ENCODE measurements around the gene TF.

The TF gene

DNA sequence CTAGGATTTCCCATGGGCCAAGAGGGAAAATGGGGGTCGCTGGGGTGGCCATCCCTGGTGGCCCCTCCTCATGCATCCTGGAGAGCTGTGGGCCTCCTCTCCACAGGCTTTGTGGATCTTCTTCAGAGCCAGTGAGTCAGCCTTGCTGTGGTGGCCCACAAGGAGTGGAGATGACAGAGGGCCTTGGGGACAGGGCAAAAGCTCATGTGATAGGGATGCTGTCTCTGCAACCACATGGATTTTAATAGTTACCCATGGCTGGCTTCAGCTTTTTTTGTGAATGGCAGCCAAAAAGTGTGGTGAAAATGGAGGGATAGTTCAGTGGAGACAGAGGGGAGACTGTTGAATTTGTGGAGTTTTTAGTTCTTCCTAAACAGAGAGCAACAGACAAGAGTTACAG lies 1.2 kb downstream of the TF start:
- no peak for DNase-seq (ENCODE audit: low read depth, low spot score)

DNA sequence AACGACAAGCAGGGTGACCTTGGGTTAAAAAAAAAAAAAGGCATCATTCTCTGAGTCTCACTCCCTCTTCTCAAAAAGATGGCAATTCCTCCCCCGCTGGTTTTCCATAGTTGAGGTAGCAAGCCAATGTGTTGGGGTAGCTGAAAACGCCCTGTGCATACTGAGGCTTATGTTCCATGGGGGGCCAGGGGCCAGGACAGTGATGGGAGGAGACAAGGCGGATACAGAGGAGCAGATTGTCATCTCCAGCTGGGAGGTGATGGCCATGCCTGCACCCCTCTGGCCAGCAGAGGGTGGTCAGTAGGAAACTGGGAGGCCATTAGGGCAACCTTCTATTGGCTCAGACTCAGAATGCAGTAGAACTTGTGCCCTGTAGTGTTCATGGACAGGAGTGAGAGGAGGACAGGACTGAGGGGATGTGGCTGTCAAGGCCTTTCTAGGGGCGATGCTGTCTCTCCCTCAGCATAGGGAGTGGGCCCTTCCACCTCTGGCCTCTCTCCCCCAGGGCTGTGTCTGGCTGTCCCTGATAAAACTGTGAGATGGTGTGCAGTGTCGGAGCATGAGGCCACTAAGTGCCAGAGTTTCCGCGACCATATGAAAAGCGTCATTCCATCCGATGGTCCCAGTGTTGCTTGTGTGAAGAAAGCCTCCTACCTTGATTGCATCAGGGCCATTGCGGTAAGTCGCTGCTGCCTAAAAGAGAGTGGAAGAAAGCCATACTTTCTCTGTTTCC lies 1.9 kb downstream of the TF start:
- DNase-seq (ENCODE audit: low read depth, low spot score), result no peak

DNA sequence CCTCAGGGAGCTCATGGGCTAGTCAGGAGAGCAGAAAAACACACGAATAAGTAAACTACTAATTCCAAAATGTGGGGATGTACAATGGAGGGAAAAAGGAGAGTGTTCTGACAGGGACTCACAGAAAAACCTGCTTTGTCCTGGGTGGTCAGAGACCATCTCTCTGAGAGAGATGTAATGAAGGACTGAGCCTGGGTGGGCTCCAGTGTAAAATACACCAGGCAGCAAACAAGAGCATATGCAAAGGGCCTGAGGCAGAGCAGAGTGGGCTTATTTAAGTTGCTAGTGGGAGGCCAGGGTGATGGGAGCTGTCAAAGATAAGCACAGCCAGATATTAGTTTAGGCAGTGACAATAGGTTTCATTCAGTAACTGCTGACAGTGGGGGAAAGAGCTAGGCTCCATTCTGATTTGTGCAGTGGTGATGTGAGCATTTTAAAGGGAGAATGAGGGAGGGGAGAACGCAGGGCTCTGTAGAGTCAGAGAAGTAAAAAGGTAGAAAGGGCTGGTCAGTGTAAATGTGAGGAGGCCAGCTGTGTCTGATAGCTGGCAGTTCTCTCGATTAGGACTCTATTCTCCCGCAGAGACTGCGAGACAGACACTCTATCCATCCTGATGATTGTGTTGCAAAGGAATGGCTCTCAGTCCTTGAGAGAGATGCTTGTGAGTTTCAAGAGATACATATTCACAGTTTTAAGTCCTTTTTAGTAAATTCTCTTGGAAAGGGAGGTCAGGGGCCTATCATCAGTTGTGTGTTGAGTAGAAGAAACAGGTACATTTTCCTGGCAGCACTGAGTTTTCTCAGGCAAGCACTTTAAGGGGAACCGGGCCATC lies 3.5 kb downstream of the TF start:
- DNase-seq (ENCODE audit: low read depth, low spot score), result no peak

DNA sequence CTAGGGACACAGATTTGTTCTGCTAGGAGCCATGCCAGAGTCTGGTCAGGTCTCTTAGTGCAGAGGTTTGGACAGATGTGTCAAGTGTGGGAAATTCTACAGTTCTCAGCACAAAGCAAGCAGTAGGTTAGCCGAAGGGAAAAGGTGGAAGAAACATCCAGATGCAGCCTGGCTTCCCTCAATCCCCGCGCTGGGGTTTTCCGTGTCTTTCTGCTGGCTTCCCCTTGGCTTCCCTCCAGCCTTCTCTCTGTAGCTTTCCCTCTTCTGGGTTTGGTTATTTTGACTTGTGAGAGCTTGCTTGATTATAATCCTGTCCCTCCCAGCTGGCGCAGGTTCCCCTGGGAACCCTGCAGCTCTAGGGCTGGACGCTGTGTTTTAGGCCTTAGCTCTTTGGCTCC lies 4.1 kb downstream of the TF start:
- DNase-seq (ENCODE audit: low read depth, low spot score), result no peak

DNA sequence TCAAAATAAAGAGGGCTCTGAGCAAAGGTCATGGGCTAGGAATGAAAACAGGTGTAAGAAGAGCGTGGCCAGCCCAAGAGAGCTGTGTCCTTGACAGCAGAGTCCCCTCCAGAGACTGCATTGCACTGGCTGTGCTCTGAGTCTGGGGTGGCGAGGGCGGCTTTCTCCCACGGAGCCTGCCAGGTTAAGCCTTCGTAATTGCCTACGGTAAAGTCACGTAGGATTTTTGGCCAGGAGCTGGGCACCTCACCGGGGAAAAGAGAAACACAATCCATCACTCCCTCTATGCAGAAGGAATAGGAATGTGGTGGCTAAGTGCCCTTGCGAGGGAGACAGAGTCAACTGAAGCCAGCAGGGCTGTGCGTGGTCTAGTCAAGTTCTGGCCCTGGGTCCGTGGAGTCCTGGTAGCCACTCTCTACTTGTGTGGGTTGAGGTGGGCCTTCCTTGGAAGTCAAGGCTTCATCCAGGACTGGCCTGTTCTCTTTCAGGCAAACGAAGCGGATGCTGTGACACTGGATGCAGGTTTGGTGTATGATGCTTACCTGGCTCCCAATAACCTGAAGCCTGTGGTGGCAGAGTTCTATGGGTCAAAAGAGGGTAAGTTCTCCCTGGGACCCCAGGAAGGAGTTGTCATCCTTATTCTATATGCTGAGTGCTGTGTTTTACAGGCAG lies 7.0 kb downstream of the TF start:
- DNase-seq (ENCODE audit: low read depth, low spot score), result no peak

DNA sequence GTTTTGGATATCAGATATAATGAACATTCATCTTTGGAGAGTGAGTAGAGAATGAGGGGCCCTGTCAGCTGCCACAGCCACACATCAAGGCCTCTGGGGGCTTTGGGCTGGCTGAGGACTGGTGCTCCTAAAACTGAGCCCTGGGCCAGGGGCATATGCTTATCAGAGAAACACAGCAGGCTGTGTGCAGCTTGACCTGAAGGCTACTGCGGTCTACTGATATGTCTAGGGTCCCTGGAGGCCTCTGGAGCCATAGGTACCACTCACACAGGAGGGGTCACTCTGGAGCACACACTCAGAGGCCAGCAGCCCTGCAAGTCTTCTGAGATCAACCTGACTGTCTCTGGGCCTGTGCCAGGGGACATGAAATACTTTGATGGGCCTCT lies 7.6 kb downstream of the TF start:
- DNase-seq (ENCODE audit: low read depth, low spot score), result no peak

DNA sequence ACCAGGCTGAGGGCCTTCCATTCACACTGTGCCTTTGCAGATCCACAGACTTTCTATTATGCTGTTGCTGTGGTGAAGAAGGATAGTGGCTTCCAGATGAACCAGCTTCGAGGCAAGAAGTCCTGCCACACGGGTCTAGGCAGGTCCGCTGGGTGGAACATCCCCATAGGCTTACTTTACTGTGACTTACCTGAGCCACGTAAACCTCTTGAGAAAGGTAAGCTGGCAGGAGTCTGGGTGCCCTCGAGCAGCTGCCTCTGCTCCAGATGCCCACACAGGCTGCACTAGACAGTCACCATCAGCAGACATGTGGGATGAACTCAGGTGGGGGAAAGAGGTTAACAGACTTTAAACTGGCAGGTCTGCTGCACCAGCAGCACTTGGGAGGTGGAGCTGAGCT lies 8.3 kb downstream of the TF start:
- DNase-seq (ENCODE audit: low read depth, low spot score), result no peak

DNA sequence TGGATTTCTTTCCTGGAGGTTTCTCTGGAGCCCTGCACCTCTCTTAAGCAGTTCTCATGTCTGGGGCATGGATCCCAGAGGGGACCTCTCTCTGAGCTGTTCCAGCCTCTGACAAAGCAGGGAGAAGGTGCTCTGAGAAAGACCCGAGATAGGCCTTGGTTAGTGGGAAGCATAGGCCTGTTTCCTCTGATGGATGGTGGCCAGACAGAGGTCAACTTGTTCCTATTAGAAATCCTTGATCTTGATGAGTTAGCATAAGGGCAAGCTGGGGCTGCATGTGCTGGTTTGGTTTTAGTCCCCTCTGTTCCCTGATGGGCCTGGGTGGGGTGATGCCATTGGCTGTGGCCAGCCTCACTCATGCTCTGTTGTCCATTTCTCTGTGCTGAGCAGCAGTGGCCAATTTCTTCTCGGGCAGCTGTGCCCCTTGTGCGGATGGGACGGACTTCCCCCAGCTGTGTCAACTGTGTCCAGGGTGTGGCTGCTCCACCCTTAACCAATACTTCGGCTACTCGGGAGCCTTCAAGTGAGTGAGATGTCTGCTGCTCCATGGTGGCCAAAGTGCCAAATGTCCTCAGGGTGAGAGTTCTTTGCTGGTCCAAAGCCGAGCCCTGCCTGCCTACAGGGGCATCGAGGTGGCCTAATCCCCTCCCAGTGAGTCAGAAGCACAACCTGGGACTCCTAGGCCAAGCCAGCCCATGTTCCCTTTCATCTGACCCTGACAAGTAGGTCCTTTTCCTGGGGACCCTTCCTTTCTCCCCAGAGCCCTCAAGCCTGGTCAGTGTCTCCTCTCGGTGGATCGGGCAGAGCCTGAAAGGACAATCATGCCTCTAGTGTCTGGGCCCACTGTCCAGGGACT lies 9.0 kb downstream of the TF start:
- DNase-seq (ENCODE audit: low read depth, low spot score), result no peak

DNA sequence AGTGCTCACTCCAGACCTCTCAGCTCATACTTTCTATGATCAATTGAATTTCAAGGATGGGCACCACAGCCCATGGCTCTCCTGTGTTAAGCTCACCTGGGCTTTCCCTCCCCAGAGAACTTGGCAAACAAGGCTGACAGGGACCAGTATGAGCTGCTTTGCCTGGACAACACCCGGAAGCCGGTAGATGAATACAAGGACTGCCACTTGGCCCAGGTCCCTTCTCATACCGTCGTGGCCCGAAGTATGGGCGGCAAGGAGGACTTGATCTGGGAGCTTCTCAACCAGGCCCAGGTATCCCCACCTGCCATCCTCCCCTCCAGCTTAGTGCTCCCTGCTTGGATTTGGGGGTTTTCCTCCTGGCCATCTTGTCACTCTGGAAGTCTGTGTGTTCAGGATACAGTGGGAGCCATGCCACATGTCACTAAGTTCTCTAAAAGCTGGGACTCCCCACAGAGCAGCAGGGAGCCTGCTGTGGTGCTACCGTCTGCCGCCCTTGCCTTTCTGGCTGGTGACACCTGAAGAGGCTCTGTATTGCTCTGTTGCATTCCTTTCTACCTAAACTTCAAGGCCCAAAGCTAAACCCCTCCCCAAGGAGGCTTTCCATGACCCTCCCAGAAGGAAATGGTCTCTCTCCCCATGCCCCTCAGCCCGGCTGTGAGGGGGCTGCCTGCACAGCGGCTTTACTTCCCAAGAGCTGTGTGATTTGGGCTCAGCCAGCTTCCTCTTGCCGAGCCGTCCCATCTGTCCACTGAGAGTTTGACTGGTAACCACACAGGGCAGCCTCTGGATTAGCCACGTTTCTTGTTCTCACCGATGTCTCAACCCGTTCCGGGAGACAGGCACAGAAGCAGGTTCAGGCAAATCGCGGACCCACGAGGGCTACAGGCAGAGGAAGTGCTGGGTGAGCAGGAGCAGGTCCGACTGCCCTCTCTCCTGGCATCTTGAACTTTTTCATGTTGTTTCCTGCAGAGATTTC lies 10.8 kb downstream of the TF start:
- DNase-seq (ENCODE audit: low read depth, low spot score), result no peak

DNA sequence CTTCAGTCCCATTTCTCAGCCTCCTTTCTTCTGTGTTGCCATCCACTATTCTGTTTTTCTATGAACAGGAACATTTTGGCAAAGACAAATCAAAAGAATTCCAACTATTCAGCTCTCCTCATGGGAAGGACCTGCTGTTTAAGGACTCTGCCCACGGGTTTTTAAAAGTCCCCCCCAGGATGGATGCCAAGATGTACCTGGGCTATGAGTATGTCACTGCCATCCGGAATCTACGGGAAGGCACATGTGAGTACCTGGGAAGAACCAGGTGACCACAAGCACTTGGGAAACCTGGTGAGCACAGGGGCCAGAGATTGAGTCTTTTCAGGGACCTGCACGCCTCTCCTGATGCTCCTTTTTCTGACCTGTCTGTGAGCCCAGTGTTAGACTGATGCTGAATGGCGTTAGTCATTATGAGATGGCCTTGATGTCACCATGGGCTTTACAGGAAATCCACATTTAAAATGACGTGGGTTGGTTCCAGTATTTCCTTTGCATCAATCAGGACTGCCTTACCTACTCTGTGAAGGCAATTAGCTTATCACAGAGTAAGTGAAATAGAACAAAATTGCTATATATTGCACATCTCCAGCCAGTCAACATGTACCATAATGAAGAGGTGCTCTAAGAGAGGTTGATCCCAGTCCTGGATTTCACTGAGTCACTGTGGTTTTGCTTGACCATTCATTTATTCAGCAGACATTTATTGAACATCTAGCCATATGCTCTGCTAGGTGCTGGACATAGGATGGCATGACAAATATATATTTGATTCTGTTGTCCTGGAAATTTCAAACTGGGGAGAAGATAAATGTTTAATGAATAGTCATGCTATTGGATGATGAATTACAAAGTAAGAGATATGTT lies 11.7 kb downstream of the TF start:
- no peak for DNase-seq (ENCODE audit: low read depth, low spot score)

DNA sequence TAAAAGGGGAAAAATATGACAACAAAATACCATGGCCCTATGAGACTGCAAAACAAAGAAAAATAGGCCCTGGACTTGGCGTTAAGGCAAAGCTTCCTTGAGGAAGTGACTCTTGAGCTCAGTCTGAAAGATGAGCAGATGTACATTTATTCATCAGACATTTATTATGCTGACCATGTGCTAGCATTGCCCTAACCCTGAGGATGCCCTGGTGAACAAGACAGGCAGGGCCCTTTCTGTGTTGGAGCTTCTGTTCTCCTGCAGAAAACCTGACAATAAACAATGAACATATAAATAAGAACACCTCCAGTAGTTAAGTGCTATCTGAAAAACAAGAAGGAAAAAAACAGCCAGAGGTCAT lies 12.4 kb downstream of the TF start:
- DNase-seq (ENCODE audit: low read depth, low spot score), result no peak

DNA sequence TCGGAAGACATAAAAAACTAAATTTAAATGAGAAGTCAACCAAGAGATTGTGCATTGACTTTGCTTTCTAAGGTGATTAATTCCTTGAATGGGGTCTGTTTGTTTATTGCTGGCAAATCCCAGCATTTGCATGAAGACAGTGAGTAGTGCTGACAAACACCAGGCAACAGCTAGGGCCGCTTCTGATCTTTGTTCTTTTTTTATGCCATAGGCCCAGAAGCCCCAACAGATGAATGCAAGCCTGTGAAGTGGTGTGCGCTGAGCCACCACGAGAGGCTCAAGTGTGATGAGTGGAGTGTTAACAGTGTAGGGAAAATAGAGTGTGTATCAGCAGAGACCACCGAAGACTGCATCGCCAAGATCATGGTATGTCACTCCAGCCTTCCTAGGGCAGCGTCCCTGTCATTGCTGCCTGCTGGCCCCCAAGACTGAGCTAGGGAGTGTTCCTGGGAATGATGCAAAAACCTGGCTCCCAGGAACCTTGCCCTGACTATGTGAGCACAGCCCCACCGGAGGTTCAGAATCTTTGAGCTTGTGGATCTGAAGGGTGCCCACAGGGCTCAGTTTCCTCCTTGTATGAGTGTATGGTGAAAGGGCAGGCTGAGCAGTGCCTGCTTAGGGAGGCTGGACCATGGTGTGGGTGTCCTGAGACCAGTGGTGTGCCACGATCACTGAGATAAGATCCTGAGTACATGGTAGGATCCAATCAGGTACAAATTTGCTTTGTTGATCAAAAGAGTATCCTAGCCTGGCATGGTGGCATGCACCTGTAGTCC lies 13.0 kb downstream of the TF start:
- DNase-seq (ENCODE audit: low read depth, low spot score), result no peak

DNA sequence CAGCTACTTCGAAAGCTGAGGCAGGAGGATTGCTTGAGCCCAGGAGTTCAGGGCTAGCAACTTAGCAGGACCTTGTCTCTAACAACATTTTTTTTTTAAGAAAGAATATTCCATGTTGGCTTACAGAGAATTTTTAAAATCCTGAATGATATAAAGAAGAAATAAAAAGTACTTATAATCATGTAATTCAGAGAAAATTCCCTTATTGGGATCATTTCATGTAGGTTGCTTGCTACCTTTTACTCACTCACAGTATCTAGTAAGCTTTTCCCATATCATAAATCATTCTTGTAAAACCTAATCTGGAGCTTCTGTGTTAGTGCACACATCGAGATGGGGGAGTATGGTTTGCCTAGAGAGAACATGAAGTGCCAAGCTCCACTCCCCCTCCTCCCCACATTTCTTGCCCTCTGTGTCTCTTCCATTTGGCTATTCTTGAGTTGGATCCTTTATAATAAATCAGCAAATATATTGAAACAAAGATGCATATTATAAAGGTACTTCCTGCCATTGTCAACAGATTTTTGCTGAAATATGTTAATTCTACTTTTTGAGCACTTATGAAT lies 13.6 kb downstream of the TF start:
- DNase-seq (ENCODE audit: low read depth, low spot score), result no peak

DNA sequence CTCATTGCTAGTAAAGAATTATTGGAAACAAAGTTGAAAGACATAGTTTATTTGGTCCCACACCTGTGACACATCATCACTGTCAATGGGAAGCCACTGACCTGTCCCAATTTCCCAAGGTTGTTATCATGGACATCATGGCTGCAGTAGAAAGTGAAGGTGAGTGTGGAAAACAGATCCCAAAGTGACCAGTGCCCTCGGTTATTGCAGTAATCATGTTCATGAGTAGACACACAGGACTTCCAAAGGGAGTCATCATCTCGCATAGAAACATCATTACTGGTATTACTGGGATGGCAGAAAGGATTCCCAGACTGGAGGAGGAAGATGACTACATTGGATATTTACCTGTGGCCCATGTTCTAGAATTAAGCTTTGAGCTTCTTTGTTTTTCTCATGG lies 14.7 kb downstream of the TF start:
- no peak for DNase-seq (ENCODE audit: low read depth, low spot score)

DNA sequence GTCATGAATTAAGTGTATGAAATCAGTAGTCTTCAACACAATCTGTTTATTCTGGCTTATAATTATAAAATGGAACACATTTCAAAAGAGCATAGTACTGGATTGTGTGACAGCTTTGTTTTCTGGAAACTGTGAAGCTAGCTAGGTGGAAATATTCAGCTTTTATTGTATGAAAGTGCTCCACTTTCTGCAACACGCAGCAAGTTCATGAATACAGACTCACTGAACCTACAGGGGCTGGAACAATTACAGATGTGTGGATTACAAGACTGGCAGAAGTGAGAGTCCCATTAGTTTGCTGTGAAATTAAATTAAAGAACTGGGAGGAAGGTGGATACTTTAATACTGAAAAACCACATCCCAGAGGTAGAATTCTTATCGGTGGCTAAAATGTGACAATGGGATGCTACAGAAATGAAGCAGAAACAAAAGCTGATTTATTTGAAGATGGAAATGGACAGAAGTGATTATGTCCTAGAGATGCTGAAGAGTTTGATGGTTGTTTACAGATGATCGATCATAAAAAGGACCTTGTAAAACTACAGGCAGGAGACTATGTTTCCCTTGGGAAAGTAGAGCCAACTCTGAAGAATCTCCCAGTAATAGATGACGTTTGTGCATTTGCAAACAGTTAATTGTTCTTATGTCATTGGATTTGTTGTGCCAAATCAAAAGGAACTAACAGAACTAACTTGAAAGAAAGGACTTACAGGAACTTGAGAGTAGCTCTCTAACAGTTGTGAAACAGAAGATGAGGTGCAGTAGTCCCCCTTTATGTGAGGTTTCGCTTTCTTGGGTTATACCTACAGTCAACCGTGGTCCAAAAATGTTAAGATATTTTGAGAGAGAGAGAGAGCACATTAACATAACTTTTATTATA lies 15.7 kb downstream of the TF start:
- DNase-seq (ENCODE audit: low read depth, low spot score), result no peak

DNA sequence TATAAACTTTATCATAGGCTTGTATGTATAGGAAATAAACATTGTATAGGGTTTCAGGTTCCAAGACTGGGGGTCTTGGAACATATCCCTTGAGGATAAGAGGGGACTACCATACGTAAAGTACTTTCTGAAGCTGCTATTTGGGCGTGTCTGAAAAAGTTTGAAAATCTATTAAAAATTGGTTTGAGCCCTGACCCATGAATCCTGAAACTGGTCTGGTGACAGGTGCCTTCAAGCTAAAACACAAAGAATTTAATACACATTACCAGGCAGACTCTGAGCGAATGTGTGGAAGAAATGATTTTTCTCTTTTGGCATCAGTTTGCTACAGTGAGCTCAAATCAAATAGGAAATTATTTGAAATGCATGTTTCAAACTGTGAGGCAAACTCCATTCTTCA lies 16.3 kb downstream of the TF start:
- no peak for DNase-seq (ENCODE audit: low read depth, low spot score)

DNA sequence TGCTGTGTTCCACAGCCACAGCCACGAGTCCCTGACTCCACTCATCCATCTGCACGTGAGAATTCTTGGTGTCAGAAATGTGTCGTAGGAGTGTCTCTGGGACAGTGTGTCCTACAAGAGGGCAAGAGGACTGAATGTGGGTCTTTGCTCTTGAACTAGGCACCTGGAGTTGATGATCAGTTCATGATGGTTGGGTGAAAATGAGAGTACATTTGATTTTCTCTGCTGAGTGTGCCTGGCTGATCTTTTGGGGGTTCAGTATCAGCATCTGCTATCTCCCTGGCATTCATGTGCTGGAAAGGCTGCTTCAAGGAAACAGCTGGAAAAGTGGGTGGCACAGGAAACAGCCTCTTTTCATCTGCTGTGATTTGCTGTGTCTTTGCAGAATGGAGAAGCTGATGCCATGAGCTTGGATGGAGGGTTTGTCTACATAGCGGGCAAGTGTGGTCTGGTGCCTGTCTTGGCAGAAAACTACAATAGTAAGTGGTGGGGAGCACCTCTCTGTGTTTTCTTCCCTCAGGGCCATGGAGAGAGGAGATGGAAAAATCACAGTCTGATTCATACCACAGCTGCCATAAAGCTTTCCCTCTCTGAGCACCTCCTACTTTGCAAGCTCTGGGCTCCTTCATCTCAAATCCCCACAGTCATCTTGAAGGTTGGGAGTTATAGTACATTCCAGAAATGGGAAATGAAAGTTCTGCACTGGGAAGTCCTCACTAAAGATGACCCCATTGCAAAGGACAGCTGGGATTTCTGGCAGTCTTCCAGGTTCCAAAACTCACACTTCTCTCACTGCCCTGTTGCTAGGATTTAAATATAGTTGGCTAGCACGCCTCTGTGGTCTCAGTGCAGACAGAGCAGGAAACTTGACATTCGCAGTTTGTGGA lies 17.8 kb downstream of the TF start:
- DNase-seq (ENCODE audit: low read depth, low spot score), result no peak

All from activated CD4-positive, CD25-positive, alpha-beta regulatory T cell treated with anti-CD3 and anti-CD28 coated beads, Interleukin-2, amount 50 U/mL, for 16 hours (primary cell).